ENCODE measurements around the gene MAPK12.

Gene MAPK12

DNA sequence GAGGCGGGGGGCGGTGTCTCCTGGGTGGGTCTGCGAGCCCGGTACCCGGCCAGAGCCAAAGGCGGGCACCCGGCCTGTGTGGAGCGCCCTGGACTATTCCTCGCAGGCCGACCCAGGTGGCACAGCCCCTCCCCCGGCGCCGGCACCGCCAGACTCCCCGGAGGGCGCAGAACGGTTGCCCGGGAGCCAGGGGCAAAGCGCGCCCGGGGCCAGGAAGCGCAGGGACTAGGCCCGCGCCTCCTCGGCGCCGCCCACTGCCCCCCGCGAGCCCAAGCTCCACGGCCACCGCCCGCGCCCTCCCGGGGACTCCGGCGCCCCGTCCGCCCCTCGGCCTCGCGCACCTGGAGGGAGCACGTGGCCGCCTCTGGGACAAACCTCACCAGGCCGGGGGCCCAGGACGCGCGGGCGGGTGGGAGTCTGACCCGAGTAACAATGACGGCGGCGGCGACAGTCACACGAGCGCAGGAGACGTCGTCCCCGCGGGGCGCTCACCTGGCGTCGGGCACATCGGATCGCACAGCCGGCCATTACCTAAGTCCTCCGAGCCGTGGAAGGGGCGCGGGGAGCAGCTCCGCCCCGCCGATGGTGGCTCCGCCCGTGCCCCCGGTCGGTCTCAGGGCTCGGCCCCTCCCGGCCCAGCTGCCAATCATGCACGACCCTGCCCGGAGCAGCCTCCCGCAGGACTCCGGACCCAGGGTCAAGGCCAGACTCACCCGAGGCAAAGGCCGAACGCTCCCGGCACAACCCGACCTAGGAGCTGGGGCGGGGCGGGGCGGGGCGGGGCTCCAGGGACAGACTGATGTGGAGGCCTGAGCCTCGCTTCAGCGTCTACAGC, 38.5 kb upstream of the MAPK12 start:
- DNase-seq (no peak), ATAC-seq (no peak)

DNA sequence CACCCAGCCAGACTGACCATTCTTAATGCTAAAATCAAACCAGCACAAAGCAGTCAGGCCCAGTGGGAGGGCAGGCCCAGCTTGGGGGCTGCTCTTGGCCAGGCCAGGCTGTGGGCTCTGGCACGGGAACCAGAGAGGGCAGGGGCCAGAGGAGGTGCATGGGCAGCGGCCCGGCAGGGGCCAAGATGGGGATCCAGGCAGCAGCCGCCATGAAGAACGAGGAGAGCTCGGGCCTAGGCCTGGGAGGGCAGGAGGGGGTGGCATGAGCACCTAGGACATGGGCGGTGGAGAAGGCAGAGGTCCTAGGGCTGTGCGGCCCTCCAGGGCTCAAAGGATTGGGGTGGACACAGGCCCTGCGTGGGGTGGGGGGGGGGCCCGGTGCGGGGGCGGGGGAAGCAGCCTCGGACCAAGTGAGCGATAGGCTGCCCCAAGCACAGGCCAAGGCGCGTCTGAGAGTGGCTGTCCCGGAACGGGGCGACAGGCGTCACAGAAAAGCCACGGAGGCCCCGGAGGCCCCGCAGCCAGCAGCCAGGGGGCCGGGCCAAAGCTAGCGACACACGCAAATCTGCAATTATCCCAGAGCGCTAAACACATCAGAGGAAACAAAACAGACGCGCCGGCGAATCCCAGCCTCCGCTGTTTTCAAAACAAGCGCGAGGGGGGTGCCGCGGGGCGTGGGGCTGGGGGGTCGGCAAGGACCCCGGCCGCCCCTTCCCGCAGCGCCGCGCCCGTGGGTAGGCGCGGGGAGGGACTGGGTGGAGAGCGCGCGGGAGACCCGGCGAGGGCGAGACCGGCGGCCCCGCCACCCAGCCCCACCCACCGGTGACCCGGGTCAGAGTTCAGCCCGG, 37.7 kb upstream of the MAPK12 start:
- no peak for ATAC-seq
- no peak for DNase-seq

DNA sequence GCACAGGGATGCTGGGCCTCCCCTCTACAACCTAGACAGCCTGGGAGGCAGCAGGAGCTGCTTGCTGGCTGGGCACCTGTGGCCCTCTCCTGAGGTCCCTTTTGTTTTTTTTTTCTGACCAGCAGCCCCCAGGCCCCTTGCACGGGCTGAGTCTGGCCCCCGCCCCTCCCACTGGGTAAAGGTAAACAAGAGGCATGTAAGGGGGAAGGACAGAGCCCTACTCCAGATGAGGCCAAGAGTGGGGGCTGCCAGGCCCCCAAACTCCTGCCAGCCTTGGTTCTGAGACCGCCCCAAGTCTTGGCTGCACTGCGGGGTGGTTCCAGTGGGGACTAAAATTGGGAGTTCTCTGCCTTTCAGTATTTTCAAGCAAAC, 36.8 kb upstream of the MAPK12 start:
- DNase-seq = no peak
- no peak for ATAC-seq

DNA sequence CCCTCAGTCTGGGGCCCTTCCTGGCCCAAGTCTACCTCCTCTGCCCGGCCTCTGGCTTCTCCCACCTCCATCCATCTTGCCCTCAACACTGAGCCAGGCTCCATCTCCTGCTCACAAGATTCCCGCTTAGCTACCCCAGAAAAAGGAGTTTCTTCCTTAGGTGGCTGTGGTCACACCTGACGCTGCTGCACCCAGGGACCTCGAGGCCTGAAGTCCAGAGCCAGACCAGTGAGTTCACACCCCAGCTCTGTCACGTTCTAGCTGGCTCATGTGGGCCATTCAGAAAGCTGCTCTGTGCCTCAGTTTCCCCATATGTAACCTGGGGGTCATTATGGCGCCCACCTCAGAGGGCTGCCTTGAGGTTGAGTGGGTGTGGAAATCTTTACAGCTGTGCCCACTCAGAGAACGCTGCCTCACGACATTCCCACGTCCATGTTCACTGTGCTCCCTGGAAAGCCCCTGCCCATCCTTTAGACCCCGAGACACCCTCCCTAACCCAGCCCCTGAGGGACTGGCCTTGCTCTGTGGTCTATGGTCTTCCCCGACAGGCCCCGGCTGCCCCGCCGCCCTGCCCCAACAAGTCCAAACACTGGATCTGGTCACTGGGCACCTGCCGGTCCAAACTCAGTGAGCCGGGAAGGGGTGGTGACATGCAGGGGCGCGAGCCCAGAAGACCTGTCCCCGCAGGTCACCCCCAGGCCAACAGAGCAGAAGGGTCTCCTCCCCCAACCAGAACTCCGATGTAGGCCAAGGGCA, 36.2 kb upstream of the MAPK12 start:
- ATAC-seq = no peak
- DNase-seq = no peak

DNA sequence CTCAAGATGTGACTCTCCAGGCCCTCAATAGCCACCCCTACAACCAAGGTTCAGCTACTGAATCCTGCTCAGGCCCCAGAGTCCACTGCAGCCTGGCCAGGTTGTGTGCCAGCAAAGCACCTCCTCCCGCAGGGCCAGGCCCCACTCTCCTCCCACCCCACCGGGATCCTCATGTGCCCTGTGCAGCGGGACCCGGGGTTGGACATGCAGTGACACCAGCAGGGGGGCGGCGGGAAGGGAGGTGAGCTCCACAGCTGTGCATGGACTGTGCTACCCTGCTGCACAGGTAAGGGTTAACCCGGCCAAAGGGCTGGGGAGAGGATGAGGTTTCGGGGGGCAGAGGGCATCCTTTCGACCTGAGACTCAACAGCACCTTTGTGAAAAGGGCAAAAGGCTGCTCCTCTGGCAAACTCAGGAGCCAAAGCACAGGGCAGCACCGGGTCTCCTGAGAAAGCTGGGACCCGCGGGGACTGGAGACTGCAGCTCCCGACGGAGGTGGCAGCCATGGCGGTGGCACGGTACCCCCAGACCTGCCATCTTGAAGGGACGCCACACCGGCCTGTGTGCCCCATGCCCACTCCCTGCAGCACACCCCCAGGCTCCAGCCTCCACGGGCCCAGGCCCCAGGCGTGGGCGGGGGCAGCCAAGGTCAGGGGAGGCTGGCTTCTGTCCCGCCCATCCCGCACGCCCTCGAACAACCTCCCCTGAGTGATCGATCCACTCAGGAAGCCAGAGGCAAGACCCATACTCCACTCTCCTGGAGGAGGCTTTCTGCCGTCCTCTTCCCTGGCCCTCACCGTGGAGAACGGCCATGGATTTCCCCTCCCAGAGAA, 35.4 kb upstream of the MAPK12 start:
- ATAC-seq = no peak
- DNase-seq = no peak

DNA sequence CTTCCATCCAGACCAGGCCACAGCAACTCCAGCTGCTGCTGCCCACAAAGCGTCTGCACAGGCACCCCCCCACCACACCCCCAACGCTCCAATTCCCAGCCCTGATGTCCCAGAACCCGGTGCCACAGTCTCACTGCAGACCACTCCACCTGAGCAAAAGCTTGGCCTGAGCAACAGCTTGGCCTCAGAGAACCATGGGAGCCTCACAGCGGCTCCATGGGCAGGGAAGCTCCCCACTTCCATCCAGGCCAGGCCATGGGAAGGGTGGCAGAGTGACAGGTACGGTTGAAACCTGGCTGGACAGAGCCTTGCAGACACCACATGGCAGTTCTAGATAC, 32.8 kb upstream of the MAPK12 start:
- DNase-seq = no peak
- no peak for ATAC-seq

DNA sequence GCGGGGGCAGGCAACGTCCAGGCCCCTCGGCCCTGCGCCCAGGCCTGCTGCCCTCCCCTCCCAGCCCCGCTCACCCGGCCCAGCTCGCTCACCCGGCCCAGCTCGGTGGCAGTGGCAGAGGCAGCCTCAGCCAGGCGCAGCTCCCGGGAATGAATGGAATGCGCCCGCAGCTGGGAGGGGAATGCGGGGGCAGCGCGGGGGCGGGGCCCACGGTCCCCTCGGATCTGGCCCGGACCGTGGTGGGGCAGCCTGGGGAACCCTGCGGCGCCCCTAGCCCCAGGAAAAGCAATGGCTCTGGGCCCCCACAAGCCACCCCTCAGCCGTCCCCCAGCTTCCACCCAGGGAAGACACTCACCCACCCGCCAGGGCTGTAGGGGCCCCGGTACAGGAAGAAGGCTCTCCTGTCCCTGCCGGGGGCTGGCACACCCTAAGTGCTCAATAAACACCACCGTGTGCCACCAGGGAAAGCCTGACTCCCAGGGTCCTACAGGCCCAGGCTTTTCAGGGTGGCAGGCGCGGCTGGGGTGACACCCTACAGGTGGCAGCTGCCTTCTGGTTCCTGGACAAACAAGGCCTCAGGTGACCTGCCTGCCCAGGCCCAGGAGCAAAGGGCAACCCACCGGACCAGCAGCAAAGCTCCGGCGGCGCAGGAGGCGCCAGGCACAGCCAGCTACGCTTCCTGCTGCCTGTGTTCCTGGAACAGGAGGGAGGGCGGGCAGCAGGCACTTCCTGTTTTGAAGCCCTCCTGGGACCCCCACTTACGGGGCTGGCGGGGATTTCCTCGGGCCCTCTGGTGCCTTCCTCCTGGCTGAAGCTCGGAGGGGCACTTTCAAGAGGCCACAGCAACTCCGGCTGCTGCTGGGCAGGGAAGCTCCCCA, 32.2 kb upstream of the MAPK12 start:
- ATAC-seq (peak; percentile 22), DNase-seq (peak; percentile 44)

DNA sequence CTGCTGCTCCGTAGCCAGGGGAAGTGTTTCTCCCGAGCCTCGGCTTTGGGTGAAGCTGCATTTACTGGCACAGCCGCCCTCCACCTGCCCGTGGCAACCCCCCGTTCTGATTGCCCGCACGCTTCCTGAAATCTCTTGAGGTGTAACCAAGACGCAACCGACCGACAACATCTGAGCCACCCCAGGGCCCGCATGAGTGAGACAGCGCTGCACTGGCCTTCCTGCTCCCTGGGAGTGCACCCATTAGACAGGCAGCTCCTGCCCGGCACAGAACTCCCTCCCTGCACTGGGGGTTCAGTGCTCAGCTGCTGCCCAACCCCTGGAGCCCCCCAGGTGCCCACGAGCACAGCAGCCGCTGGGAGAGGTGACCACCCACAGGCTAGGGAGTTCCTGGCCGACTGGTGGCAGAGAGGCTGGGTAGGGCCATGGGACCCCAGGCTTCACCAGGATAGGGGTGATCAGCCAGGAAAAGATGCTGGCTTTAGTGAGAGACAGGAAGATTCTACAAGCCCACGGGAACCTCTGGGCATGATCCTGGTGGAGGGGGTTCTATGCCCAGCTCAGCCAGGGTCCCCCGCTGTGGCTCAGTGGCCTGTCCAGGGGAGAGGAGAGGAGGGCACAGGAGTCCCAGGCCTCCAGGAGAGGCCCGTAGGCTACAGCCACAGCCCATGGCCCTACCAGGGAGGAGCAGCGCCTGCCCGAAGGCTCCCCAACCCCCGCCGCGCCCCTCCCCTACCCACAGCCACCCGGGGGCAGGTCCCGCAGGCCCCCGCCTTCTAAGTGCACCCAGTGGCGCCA, 31.4 kb upstream of the MAPK12 start:
- peak; percentile 53 for ATAC-seq
- peak; percentile 49 for DNase-seq

DNA sequence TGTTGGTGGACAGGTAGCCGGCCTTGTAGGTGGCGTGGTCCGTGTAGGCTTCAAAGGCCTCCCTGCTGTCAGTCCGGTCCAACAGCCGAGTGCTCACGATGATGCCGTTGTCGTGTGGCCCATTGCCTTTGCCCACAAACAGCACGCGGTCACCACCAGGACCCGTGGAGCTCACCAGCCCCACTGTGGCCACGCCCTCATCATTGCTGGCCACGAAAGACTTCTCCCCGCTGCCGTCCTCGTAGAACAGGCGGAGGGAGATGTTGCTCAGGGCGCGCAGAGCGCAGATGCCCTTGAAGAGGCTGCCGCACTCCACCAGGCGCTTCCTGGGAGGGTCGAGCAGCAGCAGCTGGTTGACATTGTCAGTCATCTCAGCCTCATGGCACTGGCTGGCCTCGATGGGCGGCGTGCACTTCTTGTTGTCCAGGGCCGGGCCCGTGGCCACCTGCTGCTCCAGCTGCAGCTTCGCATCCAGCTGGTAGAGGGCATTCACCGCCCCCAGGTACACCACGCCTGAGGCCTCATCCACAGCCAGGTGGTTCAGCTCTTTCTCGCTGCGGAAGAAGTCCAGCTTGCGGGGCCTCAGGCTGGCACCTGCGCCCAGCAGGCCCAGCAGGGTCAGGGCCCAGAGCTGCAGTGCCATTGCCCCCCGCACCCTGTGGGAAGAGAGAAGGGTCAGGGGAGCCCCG, 28.6 kb upstream of the MAPK12 start:
- DNase-seq (no peak), ATAC-seq (no peak)

DNA sequence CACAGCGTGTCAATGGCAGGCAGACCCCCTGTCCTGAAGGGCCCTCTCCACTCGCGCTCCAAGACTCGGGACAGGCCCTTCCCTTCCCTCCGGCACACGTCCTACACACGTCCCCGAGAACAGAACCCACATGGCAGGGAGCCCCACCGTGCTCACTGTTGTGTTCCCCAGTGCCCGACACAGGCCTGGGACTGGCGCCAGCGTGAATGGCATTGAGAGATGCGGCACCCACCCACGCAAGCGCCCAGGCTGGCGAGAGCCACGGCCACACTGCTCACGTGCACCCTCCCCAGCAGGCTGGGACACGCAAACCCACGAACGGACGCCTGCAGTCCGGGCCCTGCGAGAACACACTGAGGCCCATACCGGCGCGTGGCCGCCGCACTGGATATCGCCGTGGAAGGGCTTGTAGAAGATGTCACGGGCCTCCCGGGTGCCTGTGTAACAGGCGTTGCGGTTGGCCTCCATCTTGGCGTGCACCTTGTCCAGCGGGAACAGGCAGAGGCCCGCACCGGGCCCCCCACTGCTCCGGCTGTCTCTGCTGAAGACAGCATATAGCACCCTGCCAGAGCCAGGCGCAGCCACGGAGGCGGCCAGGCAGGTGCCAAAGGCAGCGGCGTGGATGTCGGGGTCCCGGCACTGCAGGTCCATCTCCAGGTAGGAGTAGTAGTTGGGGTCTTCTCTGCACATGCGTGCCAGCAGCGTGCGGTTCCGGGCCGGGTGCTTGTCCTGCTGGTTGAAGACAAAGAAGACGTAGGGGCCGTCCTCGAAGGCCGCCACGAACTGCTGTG, 27.9 kb upstream of the MAPK12 start:
- DNase-seq = no peak
- no peak for ATAC-seq

DNA sequence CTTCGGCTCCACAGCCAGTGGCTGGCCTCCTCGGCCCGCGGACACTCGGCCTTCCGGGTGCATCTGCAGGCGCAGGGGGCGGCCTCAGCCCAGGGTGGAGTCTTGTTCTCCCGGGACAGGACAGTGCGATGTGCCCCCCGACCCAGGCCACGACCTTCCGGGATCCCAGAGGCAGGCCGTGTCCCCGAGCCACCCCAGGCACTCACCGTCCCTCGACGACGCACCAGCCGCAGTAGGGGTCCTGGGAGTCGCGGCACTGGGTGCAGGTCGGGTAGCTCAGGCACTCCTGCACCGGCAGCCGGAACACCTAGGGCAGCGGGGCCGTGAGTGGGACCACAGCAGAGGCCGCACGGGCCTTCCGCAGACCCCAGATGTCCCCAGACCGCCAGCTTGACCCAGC, 26.2 kb upstream of the MAPK12 start:
- DNase-seq = no peak
- ATAC-seq = no peak

DNA sequence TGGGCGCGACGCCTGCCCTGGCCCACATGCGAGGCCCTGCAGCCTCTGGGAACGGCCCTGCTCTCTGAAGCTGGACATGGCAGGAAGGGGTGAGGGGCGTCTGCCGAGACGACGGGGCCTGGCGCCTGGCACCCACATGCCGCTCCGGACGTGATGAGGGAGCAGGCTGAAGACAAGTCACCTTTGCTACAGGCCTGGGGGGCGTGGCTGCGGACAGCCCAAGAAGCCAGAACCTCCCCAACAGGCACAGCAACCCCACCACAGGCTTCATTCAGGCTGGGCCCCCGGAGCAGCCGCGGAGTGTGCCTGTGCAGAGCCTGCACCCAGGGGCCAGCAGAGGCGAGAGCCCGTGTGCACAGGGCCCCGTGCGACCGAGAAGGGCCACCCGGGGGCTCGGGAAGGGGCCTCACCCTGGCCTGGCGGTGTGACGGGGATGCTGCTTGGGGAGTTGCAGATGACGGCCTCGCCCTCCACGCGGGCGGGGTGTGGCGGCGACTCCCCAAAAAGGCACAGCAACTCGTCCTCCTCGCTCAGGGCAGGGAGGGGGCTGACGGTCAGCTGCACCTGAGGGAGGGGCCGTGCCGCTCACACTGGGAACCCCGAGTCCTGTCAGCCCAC, 25.3 kb upstream of the MAPK12 start:
- ATAC-seq = no peak
- no peak for DNase-seq

DNA sequence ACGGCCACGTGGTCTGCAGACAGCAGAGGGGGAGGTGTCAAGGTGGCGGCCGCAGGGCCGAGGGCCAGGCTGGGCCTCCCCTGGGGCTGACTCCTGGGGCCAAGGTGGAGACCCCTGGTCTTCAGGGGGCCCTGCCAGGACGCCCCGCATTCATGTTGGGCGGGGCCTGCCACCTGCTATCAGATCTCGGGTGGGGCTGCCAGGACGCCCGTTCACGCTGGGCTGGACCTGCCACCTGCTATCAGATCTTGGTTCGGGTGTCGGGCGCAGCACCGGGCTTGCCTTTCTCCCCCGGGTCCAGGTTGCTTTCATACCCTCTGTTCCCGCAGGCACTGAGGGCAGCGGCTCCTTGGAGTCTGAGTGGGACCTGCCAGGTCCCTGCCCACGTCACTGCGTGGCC, 24.8 kb upstream of the MAPK12 start:
- ATAC-seq = no peak
- DNase-seq = no peak

DNA sequence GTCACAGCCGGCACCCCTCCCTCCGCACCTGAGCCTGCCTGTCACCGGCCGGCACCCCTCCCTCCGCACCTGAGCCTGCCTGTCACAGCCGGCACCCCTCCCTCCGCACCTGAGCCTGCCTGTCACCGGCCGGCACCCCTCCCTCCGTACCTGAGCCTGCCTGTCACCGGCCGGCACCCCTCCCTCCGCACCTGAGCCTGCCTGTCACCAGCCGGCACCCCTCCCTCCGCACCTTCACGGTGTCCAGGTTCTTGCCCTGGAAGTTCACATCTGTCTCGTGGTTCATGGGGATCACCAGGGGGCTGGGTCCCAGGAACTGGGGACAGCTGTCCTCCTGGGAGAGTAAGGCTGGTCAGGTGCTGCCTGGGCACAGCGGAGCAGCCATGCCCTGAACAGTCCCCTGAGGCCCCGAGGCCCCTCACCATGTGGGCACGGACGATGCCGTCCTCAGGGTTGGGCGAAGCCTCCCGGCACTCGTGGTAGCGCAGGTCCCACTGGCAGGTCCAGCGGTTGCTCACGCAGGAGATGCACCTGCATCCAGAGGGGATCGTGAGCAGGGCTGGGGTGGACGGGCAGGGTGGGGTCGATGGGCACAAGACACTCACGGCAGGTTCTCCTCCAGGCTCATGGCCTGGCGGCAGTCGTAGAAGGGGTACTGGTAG, 24.2 kb upstream of the MAPK12 start:
- ATAC-seq = no peak
- no peak for DNase-seq

DNA sequence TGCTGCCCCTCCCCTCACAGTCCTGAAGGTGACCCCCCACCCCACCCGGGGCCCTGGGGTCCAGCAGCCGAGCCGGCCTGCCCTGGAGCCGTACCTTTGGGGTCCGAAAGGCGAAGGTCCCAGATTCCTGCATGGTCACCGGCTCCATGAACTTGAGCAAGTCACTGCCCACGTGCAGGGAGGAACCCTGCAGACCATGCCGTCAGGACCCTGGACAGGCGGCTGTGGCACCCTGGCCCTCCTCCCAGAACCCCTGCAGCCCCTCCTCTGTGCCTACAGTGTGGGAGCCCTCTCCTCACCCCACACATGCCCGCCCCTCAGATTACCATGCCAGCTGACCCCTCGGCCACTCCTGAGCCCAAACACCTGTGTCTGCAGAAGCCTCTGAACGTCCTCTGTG, 23.0 kb upstream of the MAPK12 start:
- DNase-seq (no peak), ATAC-seq (no peak)

DNA sequence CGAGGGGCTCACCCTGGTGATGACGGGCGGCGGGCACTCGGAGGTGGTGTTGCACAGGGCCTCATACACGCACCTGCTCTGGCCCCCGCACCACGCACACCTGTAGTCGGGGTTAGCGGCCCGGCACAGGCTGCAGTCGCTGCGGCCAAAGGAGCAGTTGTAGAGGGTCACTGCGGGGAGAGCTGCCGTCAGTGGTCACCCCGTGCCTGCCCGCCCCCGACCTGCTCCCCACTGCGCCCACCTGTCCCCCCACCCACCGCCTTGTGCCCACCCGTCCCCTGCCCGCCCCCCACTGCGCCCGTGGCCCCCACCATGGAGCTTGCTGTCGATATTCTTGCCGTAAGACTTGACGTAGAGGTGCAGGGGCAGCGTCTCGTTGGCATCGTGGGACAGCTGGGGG, 22.3 kb upstream of the MAPK12 start:
- DNase-seq (no peak), ATAC-seq (no peak)

DNA sequence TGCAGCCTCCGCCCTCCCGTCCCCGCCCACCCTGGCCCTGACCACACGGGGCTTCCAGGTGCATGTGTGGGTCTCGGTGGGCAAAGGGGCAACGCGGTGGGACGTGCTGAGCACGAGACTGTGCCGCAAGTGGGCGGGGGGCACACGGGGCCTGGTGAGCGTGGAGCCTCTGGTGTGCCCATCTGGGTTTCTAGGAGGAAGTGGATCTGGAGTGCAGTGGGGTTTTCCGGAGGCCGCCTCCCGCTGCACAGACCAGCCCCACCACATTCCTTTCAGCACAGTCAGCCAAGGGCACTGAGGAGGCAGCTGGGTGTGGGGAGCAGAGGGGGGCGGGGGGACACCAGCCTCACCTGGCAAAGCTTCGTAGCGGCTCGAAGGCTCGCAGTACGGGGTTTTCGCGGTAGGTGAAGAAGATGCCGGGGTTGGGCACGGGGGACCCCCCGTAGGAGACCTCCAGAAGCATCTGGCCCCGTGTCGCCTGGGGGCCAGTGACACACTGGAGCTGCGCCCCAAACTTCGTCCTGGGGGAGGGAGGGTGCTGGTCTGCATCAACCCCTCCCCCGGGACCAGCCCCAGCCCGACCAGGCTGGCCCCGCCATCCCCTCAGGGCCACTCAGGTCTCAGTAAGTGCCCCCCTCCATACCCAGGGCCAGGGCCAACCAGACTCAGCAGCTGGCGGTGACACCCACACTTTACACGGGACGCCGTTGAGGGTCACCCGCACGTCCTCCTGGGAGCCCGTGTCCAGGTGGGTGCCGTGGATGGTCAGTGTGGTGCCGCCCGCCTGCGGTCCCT, 21.1 kb upstream of the MAPK12 start:
- ATAC-seq (no peak), DNase-seq (no peak)

Data from stimulated activated naive CD8-positive, alpha-beta T cell treated with anti-CD3 and anti-CD28 coated beads, Interleukin-15, Interleukin-2, amounts not matched to agents 100 U/mL and 50 U/mL, for 24 hours (primary cell).